ENCODE measurements around the gene NPC2.
"Not testable (repeated sequence)": the region's sequence is repeated elsewhere in the genome, so short reads cannot be mapped to it uniquely, and the experiment has no call there.

Gene NPC2

GRCh38 chr14:74492776-74493342 is at the start of gene NPC2:
Gene NPC2, minus strand, starts transcription at chr14:74493305. Its CDS starts 31 bp downstream, at chr14:74493274.
- Mint-ChIP-seq H3K4me3 (no peak within 1 kb of the TSS), H3K4me1 (peaks cover 21% of the 10 kb centered on the region), H3K27ac (no peak within 1 kb of the TSS), H3K9me3 (no peaks in the 10 kb centered on the region), H3K27me3 (no peaks in the 10 kb centered on the region), H3K36me3 (no peaks in the 10 kb centered on the region)
- peak; percentile 14 for ATAC-seq

DNA sequence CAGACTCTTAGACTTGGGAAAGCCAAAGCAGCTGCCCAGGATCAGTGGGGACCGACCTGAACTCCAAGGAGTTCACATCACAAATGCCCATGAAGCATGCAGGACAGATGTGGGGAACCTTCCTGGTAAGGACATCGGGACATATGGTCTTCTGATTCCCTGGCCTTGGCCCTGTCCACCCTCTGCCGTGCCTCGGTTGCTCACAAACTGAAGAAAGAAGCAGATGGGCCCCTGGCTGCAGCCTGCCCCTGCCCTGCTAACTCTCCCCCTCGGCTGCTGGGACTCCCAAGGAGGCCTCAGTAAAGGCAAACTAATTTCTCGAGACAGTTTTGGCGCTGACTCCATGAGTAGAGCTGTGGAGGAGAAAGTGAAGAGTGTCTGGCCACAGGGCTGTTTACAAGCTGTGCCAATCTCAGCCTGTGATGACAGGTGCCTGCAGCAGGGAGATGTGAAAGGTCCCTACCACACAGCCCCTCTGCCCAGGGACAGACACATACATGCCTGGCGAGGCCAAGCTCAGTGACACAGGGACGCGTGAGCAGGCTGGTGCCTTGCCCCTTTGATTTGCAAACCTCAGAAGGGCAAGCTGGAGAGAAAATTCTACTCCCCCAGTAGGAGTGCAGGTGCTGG is 49.1 kb upstream of the NPC2 start:
- Mint-ChIP-seq H3K36me3 (no peaks in the 10 kb centered on the region), H3K27ac (no peak overlapping the region), H3K27me3 (peaks cover 9% of the 10 kb centered on the region), H3K9me3 (no peaks in the 10 kb centered on the region), H3K4me1 (no peaks in the 10 kb centered on the region), H3K4me3 (no peak overlapping the region)
- ATAC-seq: no peak

DNA sequence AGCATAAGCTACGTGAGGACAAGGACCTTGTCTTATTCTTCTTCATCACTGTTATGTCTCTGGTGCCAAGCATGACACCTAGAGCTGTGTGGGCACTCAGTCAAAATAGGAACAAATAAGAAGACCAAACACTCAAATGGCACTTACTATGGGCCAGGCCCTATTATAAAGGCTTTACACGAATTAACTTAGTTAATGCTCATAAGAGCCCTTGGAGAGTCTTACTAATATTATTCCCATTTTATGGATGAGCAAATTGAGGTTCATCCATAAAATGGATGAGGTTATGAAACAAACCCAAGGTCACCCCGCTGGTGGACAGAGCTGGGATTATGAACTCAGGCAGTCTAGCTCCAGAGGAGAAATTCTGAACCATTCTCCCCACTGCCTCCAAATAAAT is 48.1 kb upstream of the NPC2 start:
- Mint-ChIP-seq H3K27me3 (peaks cover 9% of the 10 kb centered on the region), H3K27ac (no peak overlapping the region), H3K9me3 (no peaks in the 10 kb centered on the region), H3K4me1 (no peaks in the 10 kb centered on the region), H3K4me3 (no peak overlapping the region), H3K36me3 (no peaks in the 10 kb centered on the region)
- no peak for ATAC-seq

- Mint-ChIP-seq H3K9me3 (no peaks in the 10 kb centered on the region), H3K4me1 (no peaks in the 10 kb centered on the region), H3K27ac (no peak overlapping the region), H3K27me3 (peaks cover 9% of the 10 kb centered on the region), H3K36me3 (no peaks in the 10 kb centered on the region), H3K4me3 (no peak overlapping the region)
- ATAC-seq: no peak
Observed at GRCh38 chr14:74539503-74539902, 46.4 kb upstream of the NPC2 start.

DNA sequence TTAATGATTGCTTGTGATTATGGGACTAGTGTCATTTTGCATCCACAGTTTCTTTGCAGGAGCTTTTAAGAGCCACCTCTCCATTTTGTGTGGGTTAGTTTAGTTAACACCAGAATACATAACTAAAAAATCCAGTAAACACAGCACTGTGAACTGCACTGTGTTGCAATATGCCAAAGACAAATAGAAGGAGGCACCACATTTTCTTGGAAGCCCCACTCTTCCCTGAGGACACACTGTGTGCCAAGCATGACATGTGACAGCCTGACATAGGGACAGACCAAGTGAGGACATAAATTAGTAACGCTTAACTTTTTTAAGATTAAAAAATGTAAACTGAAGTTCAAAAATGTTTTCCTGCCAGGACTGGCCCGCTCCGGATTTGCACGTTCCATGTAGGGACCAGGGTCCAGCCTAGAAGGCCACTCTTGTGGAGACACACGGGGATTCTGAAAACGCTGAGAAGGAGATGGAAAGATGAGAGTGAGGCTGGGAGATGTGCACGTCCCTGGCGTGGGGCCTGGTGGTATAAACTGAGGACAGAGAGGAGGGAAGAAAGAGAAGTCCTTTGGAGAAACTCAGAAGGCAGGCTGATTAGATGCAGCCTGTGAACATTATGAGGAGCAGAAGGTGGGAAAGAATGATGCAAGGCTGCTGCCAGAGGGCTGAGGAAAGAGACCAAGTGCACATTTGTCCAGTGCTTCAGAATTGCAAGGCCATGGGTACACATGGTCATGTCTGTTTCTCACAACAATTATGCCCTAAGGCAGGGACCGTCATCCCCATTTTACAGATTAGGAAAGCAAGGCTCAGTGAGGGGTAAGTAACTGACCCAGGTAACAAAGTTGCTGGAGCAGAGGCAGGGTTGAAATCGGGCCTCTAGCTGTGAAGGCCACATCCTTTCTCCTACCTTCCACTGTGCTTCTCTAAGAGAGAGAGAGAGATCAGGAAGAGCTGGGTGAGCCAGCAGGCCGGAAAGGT is 45.6 kb upstream of the NPC2 start:
- Mint-ChIP-seq H3K27me3 (peaks cover 3% of the 10 kb centered on the region), H3K36me3 (no peaks in the 10 kb centered on the region), H3K4me3 (no peak overlapping the region), H3K27ac (no peak overlapping the region), H3K4me1 (peaks cover 2% of the 10 kb centered on the region), H3K9me3 (no peaks in the 10 kb centered on the region)
- ATAC-seq: no peak

- ATAC-seq, H3K4me1 Mint-ChIP-seq, H3K9me3 Mint-ChIP-seq, H3K36me3 Mint-ChIP-seq, H3K4me3 Mint-ChIP-seq, H3K27ac Mint-ChIP-seq, H3K27me3 Mint-ChIP-seq: not testable (repeated sequence)
Observed at GRCh38 chr14:74536336-74536735, 43.2 kb upstream of the NPC2 start.

- Mint-ChIP-seq H3K27me3 (no peaks in the 10 kb centered on the region), H3K9me3 (no peaks in the 10 kb centered on the region), H3K4me3 (no peak overlapping the region), H3K27ac (no peak overlapping the region), H3K4me1 (peaks cover 6% of the 10 kb centered on the region), H3K36me3 (no peaks in the 10 kb centered on the region)
- ATAC-seq: no peak
Observed at GRCh38 chr14:74535756-74536325, 42.7 kb upstream of the NPC2 start.

DNA sequence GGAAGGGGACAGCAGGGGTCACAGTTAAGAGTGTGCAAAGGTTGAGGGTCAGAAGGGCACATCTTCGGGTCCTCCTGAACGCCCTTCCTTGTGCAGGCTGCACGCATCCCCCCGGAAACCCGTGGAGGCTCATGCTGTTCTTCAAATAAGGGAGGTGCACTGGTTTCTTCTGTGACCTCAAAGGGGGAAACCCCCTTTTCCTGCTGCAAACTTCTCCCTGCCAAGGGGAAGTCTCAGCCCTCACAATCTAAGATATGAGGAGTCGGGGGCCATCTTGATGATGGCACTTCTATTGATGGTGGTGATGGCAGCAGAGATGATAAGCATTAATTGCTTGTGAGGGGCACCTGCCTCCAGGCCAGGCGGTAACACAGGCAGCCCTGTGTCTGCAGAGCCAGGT is 40.5 kb upstream of the NPC2 start:
- Mint-ChIP-seq H3K9me3 (no peaks in the 10 kb centered on the region), H3K4me1 (peaks cover 6% of the 10 kb centered on the region), H3K27ac (no peak overlapping the region), H3K4me3 (no peak overlapping the region), H3K27me3 (no peaks in the 10 kb centered on the region), H3K36me3 (no peaks in the 10 kb centered on the region)
- ATAC-seq: no peak

DNA sequence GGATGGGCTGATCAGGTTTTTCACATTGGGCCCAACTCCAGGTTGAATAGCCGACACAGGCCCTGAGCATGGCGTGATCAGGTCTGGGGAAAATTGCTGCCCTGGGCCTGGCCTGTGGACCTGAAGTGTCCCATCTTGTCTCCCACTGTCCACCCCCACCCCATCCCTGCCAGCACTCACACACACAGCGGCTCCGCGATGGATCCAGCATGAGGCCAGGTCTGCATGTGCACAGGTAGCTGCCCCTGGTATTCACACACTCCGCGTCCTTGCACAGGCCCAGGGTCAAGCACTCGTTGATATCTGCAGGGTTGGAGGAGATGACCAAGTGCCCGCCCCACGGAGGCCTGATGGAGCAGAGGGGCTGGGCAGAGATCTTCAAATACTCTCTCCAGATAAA is 39.1 kb upstream of the NPC2 start:
- Mint-ChIP-seq H3K27ac (no peak overlapping the region), H3K36me3 (no peaks in the 10 kb centered on the region), H3K27me3 (peaks cover 9% of the 10 kb centered on the region), H3K4me3 (no peak overlapping the region), H3K9me3 (no peaks in the 10 kb centered on the region), H3K4me1 (peaks cover 6% of the 10 kb centered on the region)
- no peak for ATAC-seq

GRCh38 chr14:74531467-74531866 is 38.4 kb upstream of the NPC2 start:
- ATAC-seq: no peak
- no peak overlapping the region for H3K4me3 Mint-ChIP-seq
- H3K27ac Mint-ChIP-seq: no peak overlapping the region
- peaks cover 16% of the 10 kb centered on the region for H3K27me3 Mint-ChIP-seq
- H3K4me1 Mint-ChIP-seq: peaks cover 6% of the 10 kb centered on the region
- no peaks in the 10 kb centered on the region for H3K9me3 Mint-ChIP-seq
- H3K36me3 Mint-ChIP-seq: no peaks in the 10 kb centered on the region

- peaks cover 21% of the 10 kb centered on the region for H3K27me3 Mint-ChIP-seq
- H3K27ac Mint-ChIP-seq: no peak overlapping the region
- ATAC-seq: no peak
- H3K4me1 Mint-ChIP-seq: peaks cover 10% of the 10 kb centered on the region
- H3K9me3 Mint-ChIP-seq: no peaks in the 10 kb centered on the region
- no peaks in the 10 kb centered on the region for H3K36me3 Mint-ChIP-seq
- no peak overlapping the region for H3K4me3 Mint-ChIP-seq
Observed at GRCh38 chr14:74531006-74531405, 37.9 kb upstream of the NPC2 start.

DNA sequence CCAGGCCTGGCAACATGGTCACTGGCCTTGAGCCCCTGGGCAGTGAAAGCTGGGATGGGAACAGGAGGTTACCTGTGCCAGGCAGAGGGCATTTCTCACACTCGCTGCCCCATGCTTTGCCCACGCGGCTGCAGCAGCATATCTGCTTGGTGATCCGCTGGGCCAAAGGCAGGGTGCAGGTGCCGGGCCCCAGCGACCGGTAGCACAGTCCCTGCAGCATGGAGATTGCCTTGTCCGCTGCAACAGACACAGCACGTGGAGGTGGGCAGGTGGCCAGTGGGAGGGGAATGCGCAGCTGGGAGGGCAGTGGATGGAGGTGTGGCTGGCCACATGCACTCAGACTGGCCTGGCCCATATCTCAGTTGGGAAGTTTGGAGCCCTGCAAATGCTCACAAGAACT is 35.8 kb upstream of the NPC2 start:
- no peak overlapping the region for H3K27ac Mint-ChIP-seq
- ATAC-seq: no peak

GRCh38 chr14:74528406-74528805 is 35.3 kb upstream of the NPC2 start:
- no peak overlapping the region for H3K27ac Mint-ChIP-seq

More for the DNA sequence above, 35.8 kb upstream of the NPC2 start:
- Mint-ChIP-seq H3K4me3 (no peak overlapping the region), H3K36me3 (no peaks in the 10 kb centered on the region), H3K27me3 (peaks cover 30% of the 10 kb centered on the region), H3K9me3 (no peaks in the 10 kb centered on the region), H3K4me1 (peaks cover 22% of the 10 kb centered on the region)

DNA sequence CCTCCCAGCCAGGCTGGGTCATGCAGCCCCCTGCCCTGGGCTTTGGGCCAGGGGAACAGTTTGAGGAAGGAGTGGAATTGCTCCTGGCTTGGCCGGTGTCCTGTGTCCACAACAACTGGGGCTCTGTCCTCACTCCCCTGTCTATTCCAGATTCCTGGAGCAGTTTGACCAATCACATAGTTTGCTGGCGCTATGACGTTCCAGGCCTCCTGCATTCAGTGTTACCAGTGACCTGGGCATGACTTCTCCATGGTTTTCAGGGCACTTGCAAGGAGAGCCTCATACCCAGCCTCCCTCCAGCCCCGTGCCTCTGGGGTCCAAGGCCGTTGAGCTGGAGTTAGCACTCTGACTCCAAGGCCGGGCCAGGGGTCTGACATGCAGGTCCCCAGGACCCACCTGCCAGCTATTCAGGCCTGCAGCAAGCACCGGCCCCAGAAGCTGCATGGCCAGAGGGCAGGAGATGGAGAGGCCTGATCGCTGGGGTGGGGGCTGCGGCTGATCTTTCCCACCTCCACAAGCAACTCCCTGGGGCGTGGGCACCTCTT is 34.7 kb upstream of the NPC2 start:
- Mint-ChIP-seq H3K4me3 (no peak overlapping the region), H3K4me1 (peaks cover 16% of the 10 kb centered on the region), H3K9me3 (no peaks in the 10 kb centered on the region), H3K27ac (no peak overlapping the region), H3K27me3 (peaks cover 39% of the 10 kb centered on the region), H3K36me3 (no peaks in the 10 kb centered on the region)
- ATAC-seq: no peak

More at GRCh38 chr14:74528406-74528805, 35.3 kb upstream of the NPC2 start:
- Mint-ChIP-seq H3K9me3 (no peaks in the 10 kb centered on the region), H3K4me1 (peaks cover 17% of the 10 kb centered on the region), H3K4me3 (no peak overlapping the region), H3K27me3 (peaks cover 33% of the 10 kb centered on the region), H3K36me3 (no peaks in the 10 kb centered on the region)
- no peak for ATAC-seq
